CD1c-positive myeloid dendritic cell (primary cell): ENCODE data around the gene ANKRD66.

Experiments used
- DNase-seq: peaks from one replicate; pipeline ENCODE4 v3.0.0-alpha.2; 2016; ENCODE audit errors: extremely low spot score

The ANKRD66 gene

DNA sequence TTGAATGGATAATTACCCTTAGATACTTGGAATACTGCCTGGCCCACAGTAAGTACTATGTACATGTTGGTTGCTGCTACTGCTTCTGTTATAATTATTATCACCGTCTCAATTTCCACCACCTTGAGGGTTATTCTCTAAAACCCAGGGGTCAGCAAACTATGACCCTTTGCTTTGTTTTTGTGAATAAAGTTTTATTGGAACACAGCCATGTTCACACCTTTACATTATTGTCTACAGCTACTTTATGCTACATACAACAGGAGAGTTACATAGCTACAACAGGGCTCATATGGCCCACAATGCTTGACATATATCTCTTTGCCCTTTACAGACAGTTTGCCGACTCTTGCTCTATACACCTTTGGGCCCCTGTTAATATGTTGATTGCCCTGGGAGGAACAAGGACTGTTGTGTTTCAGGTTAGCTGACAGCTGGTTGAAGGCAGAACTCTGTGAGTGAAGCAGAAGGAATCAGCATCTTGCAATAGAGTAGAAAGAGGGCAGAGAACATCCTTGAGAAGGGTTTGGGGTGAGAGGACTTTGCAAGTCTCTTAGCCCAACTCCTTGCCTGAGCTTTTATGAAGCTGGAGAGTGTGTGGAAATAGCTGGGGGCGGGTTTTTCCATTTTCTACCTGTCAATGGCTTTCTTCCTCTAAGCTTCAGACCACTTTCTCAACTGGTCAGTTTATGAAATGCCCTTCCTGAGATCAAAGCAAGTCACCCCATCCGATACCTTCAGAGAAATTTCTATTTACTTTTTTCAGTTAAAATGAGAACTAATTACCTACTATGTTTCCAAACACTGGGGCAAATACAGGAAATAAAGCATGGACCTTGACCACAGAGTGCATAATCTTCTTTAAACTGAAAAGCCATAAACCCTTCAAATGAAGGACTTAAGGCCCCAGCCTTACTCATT is 43.0 kb downstream of the ANKRD66 start:
- no peak for DNase-seq

GRCh38 chr6:46790355-46790874 is 43.7 kb downstream of the ANKRD66 start:
- DNase-seq = no peak

GRCh38 chr6:46792635-46793034 is 45.9 kb downstream of the ANKRD66 start:
- no peak for DNase-seq

- no peak for DNase-seq
These were observed 46.4 kb downstream of the ANKRD66 start, which contains the start of gene MEP1A for GRCh38 chr6:46793138-46793537. Gene MEP1A (plus strand): TSS chr6:46793389. CDS start chr6:46793399, 10 bp downstream.

- no peak for DNase-seq
These were observed 47.3 kb downstream of the ANKRD66 start for GRCh38 chr6:46794068-46794467.

DNA sequence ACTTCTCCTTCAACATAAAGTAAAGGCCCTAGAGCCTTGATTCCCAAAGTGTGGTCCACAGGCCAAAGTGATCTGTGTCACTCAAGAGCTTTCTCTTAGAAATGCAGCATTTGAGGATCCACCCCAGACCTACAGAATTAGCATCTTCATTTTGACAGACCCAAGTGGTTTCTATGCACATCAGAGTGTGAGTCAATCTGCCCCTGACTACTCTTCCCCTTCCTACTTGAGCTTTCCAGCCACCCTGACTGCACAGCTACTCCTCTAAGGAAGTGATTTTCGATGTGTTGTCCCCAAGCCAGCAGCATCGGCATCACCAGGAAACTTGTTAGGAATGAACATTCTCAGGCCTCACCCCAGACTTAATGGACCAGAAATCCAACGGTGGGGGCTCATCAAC is 49.1 kb downstream of the ANKRD66 start:
- no peak for DNase-seq

GRCh38 chr6:46796848-46797580 is 50.3 kb downstream of the ANKRD66 start:
- DNase-seq = no peak

- DNase-seq = no peak
These were observed 52.9 kb downstream of the ANKRD66 start for GRCh38 chr6:46799657-46800056.

DNA sequence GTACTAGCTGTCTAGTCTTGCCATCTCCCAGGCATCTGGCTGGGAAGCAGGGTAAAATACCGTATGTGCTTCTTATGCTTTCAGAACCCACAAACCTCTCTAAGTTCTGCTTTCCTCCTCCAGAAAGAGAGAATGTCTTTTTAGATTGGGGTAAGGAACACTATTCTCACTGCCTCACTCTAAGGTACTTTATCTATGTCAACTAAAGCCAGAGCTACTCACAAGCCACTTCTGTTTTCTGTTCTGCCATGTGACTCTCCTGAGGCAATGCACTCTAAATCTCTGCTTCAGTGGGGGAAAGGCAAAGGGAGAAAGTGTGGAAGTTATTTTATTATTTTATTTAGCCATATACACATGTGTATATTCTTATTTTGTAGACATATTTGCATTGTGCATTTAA is 62.1 kb downstream of the ANKRD66 start:
- DNase-seq = peak; percentile 9
